Measurements from ENCODE around the gene EPAS1. TPM values are rescaled to one million over a fixed set of nuclear protein-coding genes. Genes with fewer than 3 reads are reported as not detected.

The EPAS1 gene
- total RNA-seq, 1 experiment from 2014 or later: 106 TPM

- ATAC-seq (no peak), DNase-seq (ENCODE audit: low read depth, low spot score) (no peak)
- BruUV-seq (replicated peaks): no TSS peak
- Histone ChIP-seq H3K27ac (ENCODE audit: low read length) (no peak overlapping the region), H3K36me3 (ENCODE audit: control insufficient read depth, insufficient read depth, low read length) (no peaks in the 10 kb centered on the region), H3K4me3 (ENCODE audit: low read depth in 2 of 2, low read length in 2 of 2) (no peak overlapping the region), H3K9me3 (ENCODE audit: control insufficient read depth, insufficient read depth, low read depth, low read length) (no peaks in the 10 kb centered on the region), H3K27me3 (ENCODE audit: control insufficient read depth, insufficient read depth, low read length) (no peaks in the 10 kb centered on the region; the same call in 1 of the 2 replicates), H3K4me1 (ENCODE audit: control insufficient read depth, insufficient read depth, low read length) (no peaks in the 10 kb centered on the region)
- in situ Hi-C loops (cut with HindIII; ENCODE audit: low pct_unique_long_range_greater_than_20kb, low sequenced_read_pairs): no loop called here
- CTCF ChIA-PET: no interaction called here
- POLR2A ChIA-PET: interaction anchor here (0.5 kb wide), 1 partner anchor 17 kb away, joined by 4 read pairs; no protein-coding TSS in a partner anchor
- intact Hi-C loops (cut with micrococcal nuclease; ENCODE audit: unreplicated experiment): no loop called here
- TF ChIP-seq SIN3A (IDR thresholded peaks at IDR 0.05; ENCODE audit: borderline replicate concordance, insufficient read depth, low read depth, low read length) (no peak), CTCF (IDR thresholded peaks at IDR 0.05) (no peak), REST (IDR thresholded peaks at IDR 0.05; ENCODE audit: insufficient read depth in 1 of 2, low read depth in 2 of 2, low read length in 1 of 2) (no peak), TCF7L2 (IDR thresholded peaks at IDR 0.05; ENCODE audit: low read depth, low read length) (no peak), POLR2AphosphoS5 (IDR thresholded peaks at IDR 0.05; ENCODE audit: low read depth, low read length) (no peak)
Observed at GRCh38 chr2:46277431-46278190, 19.6 kb upstream of the EPAS1 start.

- in situ Hi-C loops (cut with HindIII; ENCODE audit: low pct_unique_long_range_greater_than_20kb, low sequenced_read_pairs): no loop called here
- CTCF ChIA-PET: no interaction called here
- H3K36me3 ChIP-seq (ENCODE audit: control insufficient read depth, insufficient read depth, low read length): no peaks in the 10 kb centered on the region
Observed at GRCh38 chr2:46278952-46279351, 18.3 kb upstream of the EPAS1 start.

More at GRCh38 chr2:46278952-46279351, 18.3 kb upstream of the EPAS1 start:
- no peak overlapping the region for H3K4me3 ChIP-seq (ENCODE audit: low read depth in 2 of 2, low read length in 2 of 2)
- DNase-seq (ENCODE audit: low read depth, low spot score) (no peak), ATAC-seq (no peak)
- intact Hi-C loops (cut with micrococcal nuclease; ENCODE audit: unreplicated experiment): no loop called here
- no TSS peak for BruUV-seq (replicated peaks)
- H3K27ac ChIP-seq (ENCODE audit: low read length): no peak overlapping the region
- no peaks in the 10 kb centered on the region; the same call in 1 of the 2 replicates for H3K27me3 ChIP-seq (ENCODE audit: control insufficient read depth, insufficient read depth, low read length)
- H3K9me3 ChIP-seq (ENCODE audit: control insufficient read depth, insufficient read depth, low read depth, low read length): no peaks in the 10 kb centered on the region
- TF ChIP-seq SIN3A (IDR thresholded peaks at IDR 0.05; ENCODE audit: borderline replicate concordance, insufficient read depth, low read depth, low read length): no peak
- TF ChIP-seq REST (IDR thresholded peaks at IDR 0.05; ENCODE audit: insufficient read depth in 1 of 2, low read depth in 2 of 2, low read length in 1 of 2): no peak
- TF ChIP-seq TCF7L2 (IDR thresholded peaks at IDR 0.05; ENCODE audit: low read depth, low read length): no peak
- H3K4me1 ChIP-seq (ENCODE audit: control insufficient read depth, insufficient read depth, low read length): no peaks in the 10 kb centered on the region
- POLR2A ChIA-PET: no interaction called here

Measured in Panc1 (cell line).